Effector memory CD4-positive, alpha-beta T cell (primary cell): ENCODE measurements around the gene RIT1.

Experiments used
- DNase-seq, 3 donors: peaks; one replicate each; pipeline ENCODE4 v3.0.0-alpha.2; 2020
- H3K27ac ChIP-seq: 2 replicates; pipeline ENCODE4 v1.7.0; 2013; ENCODE audit warnings: mild to moderate bottlenecking, low read length, moderate library complexity; ENCODE audit not compliant: insufficient read depth, poor library complexity, severe bottlenecking
- H3K27me3 ChIP-seq: replicated peaks from 2 replicates; pipeline ENCODE4 v1.7.0; 2013; ENCODE audit warnings: mild to moderate bottlenecking, low read length; ENCODE audit not compliant: insufficient read depth, control insufficient read depth, poor library complexity, severe bottlenecking
- H3K36me3 ChIP-seq: 2 replicates; pipeline ENCODE4 v1.7.0; 2013; ENCODE audit warnings: mild to moderate bottlenecking, low read length, moderate library complexity; ENCODE audit not compliant: control insufficient read depth, insufficient read depth
- H3K4me1 ChIP-seq: 2 replicates; pipeline ENCODE4 v1.7.0; 2013; ENCODE audit warnings: low read length, mild to moderate bottlenecking; ENCODE audit not compliant: control insufficient read depth, insufficient read depth, poor library complexity, severe bottlenecking
- H3K4me3 ChIP-seq: 2 replicates; pipeline ENCODE4 v1.7.0; 2013; ENCODE audit warnings: low read length, low read depth, mild to moderate bottlenecking; ENCODE audit not compliant: insufficient read depth, poor library complexity, severe bottlenecking
- H3K9me3 ChIP-seq: 2 replicates; pipeline ENCODE4 v1.7.0; 2013; ENCODE audit warnings: mild to moderate bottlenecking, low read length, moderate library complexity; ENCODE audit not compliant: control insufficient read depth

Gene RIT1

DNA sequence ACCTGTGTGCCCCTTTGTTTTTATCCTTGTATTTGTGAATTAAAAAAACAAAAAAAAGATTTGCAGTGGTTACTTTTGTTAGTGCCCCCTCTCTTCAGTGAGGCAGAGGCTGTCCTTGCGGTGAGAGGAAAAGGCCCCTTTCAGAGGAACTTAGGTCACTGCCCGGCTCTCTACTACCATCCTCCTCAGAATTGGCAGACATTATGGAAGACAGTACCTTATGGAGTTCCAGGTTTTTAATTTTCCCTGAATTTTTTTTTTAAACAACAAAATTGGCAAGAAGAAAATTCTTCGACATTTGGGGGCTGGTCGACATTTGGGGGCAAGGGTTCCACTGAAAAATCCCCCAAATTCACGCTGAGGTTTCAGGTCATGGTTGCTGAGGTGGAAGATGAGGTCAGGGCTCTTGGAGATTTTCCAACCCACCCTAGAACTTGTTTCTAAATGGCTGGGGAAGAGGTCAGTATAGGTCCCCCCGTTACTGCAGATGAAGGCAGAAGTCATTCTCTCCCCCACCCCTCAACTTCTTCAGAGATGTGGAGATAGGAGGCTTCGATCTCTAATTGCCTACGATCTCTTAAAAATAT, 35.6 kb upstream of the RIT1 start:
- H3K27ac ChIP-seq = peak overlapping the region; percentile 74
- DNase-seq = no peak
- no peak overlapping the region for H3K4me3 ChIP-seq
- H3K27me3 ChIP-seq = no peaks in the 10 kb centered on the region
- H3K4me1 ChIP-seq = peaks cover 28% of the 10 kb centered on the region
- peaks cover 48% of the 10 kb centered on the region for H3K36me3 ChIP-seq
- H3K9me3 ChIP-seq = no peaks in the 10 kb centered on the region

GRCh38 chr1:155944444-155944799, 33.3 kb upstream of the RIT1 start:
- no peaks in the 10 kb centered on the region for H3K9me3 ChIP-seq
- H3K27ac ChIP-seq = no peak overlapping the region
- H3K36me3 ChIP-seq = peaks cover 27% of the 10 kb centered on the region
- H3K27me3 ChIP-seq = no peaks in the 10 kb centered on the region
- H3K4me3 ChIP-seq = no peak overlapping the region
- DNase-seq = no peak
- peaks cover 46% of the 10 kb centered on the region for H3K4me1 ChIP-seq

DNA sequence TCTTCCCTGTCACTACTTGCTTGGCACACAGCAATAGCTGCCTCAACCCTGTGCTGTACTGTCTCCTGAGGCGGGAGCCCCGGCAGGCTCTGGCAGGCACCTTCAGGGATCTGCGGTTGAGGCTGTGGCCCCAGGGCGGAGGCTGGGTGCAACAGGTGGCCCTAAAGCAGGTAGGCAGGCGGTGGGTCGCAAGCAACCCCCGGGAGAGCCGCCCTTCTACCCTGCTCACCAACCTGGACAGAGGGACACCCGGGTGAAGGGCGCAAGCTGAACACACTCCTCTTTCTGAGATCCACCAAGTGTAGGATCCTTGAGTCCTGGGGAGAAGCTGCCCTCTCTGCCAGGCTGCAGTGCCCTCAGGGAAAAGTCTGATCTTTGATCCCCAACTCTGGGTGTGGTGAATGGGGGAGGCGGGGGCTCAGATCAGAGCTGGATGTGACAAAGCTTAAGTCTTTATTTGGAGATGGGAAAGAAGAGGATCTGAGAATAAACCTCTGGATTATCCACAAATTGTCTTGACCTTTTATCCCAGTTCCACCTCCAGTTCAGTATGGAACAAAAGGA, 31.5 kb upstream of the RIT1 start:
- H3K27ac ChIP-seq = no peak overlapping the region
- peaks cover 13% of the 10 kb centered on the region for H3K36me3 ChIP-seq
- no peaks in the 10 kb centered on the region for H3K27me3 ChIP-seq
- H3K4me1 ChIP-seq = peaks cover 45% of the 10 kb centered on the region
- no peaks in the 10 kb centered on the region for H3K9me3 ChIP-seq
- DNase-seq = no peak
- no peak overlapping the region for H3K4me3 ChIP-seq

- Histone ChIP-seq H3K9me3 (no peaks in the 10 kb centered on the region), H3K4me1 (peaks cover 39% of the 10 kb centered on the region), H3K27ac (no peak overlapping the region), H3K27me3 (no peaks in the 10 kb centered on the region), H3K36me3 (peaks cover 6% of the 10 kb centered on the region), H3K4me3 (no peak overlapping the region)
- no peak for DNase-seq
These were observed 30.8 kb upstream of the RIT1 start for GRCh38 chr1:155941845-155942531.

- Histone ChIP-seq H3K4me1 (peaks cover 32% of the 10 kb centered on the region), H3K36me3 (no peaks in the 10 kb centered on the region), H3K27me3 (no peaks in the 10 kb centered on the region), H3K27ac (no peak within 1 kb of the TSS), H3K4me3 (no peak within 1 kb of the TSS), H3K9me3 (no peaks in the 10 kb centered on the region)
- DNase-seq = no peak
These were observed 30.1 kb upstream of the RIT1 start, which contains the start of gene RXFP4 for GRCh38 chr1:155940993-155941844. Gene RXFP4 (plus strand): TSS chr1:155941638. CDS start chr1:155941710, 72 bp downstream.

GRCh38 chr1:155940482-155940992, 29.4 kb upstream of the RIT1 start:
- Histone ChIP-seq H3K4me3 (no peak overlapping the region), H3K4me1 (peaks cover 25% of the 10 kb centered on the region)

DNA sequence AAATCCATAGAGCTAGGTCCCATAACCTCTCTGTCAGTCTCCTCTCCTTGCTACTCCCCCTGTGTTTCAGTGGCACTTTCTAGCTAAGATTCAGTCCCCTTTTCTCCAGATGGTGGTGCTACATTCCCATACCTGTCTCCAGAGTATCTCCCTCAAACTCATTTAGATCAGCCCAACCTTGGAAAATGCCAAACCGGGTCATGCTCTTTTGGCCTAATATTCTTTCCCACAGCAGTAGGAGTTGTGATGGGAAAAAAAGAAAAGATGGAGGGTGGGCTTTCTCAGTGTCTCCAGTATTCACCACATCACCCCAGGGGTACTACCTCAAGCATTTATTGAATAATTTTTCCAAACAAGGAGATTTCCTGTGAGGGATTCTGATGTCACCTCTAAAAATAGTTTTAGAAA, 27.1 kb upstream of the RIT1 start:
- DNase-seq = no peak
- H3K36me3 ChIP-seq = no peaks in the 10 kb centered on the region
- H3K4me1 ChIP-seq = peaks cover 29% of the 10 kb centered on the region
- no peak overlapping the region for H3K27ac ChIP-seq
- H3K9me3 ChIP-seq = no peaks in the 10 kb centered on the region
- H3K27me3 ChIP-seq = no peaks in the 10 kb centered on the region
- no peak overlapping the region for H3K4me3 ChIP-seq

More at GRCh38 chr1:155940482-155940992, 29.4 kb upstream of the RIT1 start:
- Histone ChIP-seq H3K9me3 (no peaks in the 10 kb centered on the region), H3K27ac (no peak overlapping the region), H3K27me3 (no peaks in the 10 kb centered on the region), H3K36me3 (no peaks in the 10 kb centered on the region)
- no peak for DNase-seq

- H3K36me3 ChIP-seq = peaks cover 22% of the 10 kb centered on the region
- no peaks in the 10 kb centered on the region for H3K9me3 ChIP-seq
- H3K27ac ChIP-seq = peak overlapping the region; percentile 93
- H3K27me3 ChIP-seq = no peaks in the 10 kb centered on the region
- peak overlapping the region; percentile 32 for H3K4me3 ChIP-seq
- H3K4me1 ChIP-seq = peaks cover 34% of the 10 kb centered on the region
- DNase-seq = no peak
These were observed 23.9 kb upstream of the RIT1 start for GRCh38 chr1:155934936-155935590.

- peak within 1 kb of the TSS; percentile 93 for H3K27ac ChIP-seq
These were observed 23.2 kb upstream of the RIT1 start, which contains the start of gene KHDC4 for GRCh38 chr1:155934097-155934935. Gene KHDC4 (minus strand): TSS chr1:155934413. CDS start chr1:155934373, 40 bp downstream.

More at GRCh38 chr1:155934097-155934935, 23.2 kb upstream of the RIT1 start, which contains the start of gene KHDC4:
- peak; percentile 92 to 94 (median 94) for DNase-seq
- Histone ChIP-seq H3K36me3 (peaks cover 26% of the 10 kb centered on the region), H3K9me3 (no peaks in the 10 kb centered on the region), H3K4me1 (peaks cover 33% of the 10 kb centered on the region), H3K27me3 (no peaks in the 10 kb centered on the region), H3K4me3 (peak within 1 kb of the TSS; percentile 77)
